ENCODE measurements around the gene PARP4.

PARP4 gene

DNA sequence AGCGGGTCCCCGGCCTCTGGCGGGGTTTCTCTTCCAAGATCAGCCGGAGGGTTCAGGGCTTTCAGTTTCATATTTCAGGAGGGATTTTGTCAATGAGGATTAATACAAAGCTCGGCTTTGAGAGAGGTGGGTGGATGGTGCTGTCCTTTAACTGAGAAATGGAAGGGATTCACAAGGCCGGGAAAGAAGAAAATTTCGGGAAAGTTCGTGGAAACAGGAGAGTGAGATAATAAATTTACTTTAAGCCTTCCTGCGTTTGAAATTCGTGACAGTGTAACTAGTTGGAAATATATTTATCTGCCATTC lies 283 bp upstream of the PARP4 start:
- H4K20me1 ChIP-seq (ENCODE audit: insufficient read depth, low read length, poor library complexity, severe bottlenecking), result peaks cover 24% of the 10 kb centered on the region
- H2AFZ ChIP-seq (ENCODE audit: low read length), result peak overlapping the region; percentile 99
- peak overlapping the region; percentile 85 for H3K4me3 ChIP-seq (ENCODE audit: low read length, poor library complexity, severe bottlenecking)
- peak overlapping the region; percentile 86 for H3K9ac ChIP-seq (ENCODE audit: low read depth, low read length, poor library complexity, severe bottlenecking)
- H3K9me2 ChIP-seq (replicated peaks; ENCODE audit: low read depth, low read length), result no peaks in the 10 kb centered on the region
- no peaks in the 10 kb centered on the region for H3K36me3 ChIP-seq (ENCODE audit: insufficient read depth, low read length)
- H3K4me1 ChIP-seq (ENCODE audit: insufficient read depth, low read length, poor library complexity, severe bottlenecking), result peaks cover 22% of the 10 kb centered on the region
- H3K4me2 ChIP-seq (ENCODE audit: low read depth, low read length, poor library complexity, severe bottlenecking), result peak overlapping the region; percentile 86
- TF ChIP-seq, protein P1, sequence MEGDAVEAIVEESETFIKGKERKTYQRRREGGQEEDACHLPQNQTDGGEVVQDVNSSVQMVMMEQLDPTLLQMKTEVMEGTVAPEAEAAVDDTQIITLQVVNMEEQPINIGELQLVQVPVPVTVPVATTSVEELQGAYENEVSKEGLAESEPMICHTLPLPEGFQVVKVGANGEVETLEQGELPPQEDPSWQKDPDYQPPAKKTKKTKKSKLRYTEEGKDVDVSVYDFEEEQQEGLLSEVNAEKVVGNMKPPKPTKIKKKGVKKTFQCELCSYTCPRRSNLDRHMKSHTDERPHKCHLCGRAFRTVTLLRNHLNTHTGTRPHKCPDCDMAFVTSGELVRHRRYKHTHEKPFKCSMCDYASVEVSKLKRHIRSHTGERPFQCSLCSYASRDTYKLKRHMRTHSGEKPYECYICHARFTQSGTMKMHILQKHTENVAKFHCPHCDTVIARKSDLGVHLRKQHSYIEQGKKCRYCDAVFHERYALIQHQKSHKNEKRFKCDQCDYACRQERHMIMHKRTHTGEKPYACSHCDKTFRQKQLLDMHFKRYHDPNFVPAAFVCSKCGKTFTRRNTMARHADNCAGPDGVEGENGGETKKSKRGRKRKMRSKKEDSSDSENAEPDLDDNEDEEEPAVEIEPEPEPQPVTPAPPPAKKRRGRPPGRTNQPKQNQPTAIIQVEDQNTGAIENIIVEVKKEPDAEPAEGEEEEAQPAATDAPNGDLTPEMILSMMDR (conservative IDR thresholded peaks at IDR 0.05; ENCODE audit: low read length), result no peak
- TF ChIP-seq EZH2phosphoT487 (IDR thresholded peaks at IDR 0.05; ENCODE audit: borderline replicate concordance), result no peak
- no peaks in the 10 kb centered on the region for H3K9me3 ChIP-seq (ENCODE audit: insufficient read depth, low read depth, low read length)
- peaks cover 48% of the 10 kb centered on the region for H3K79me2 ChIP-seq (ENCODE audit: insufficient read depth, low read length)
- H3F3A ChIP-seq (ENCODE audit: low read depth), result no peaks in the 10 kb centered on the region
- H3K27me3 ChIP-seq (ENCODE audit: insufficient read depth, low read length, poor library complexity, severe bottlenecking), result no peaks in the 10 kb centered on the region

DNA sequence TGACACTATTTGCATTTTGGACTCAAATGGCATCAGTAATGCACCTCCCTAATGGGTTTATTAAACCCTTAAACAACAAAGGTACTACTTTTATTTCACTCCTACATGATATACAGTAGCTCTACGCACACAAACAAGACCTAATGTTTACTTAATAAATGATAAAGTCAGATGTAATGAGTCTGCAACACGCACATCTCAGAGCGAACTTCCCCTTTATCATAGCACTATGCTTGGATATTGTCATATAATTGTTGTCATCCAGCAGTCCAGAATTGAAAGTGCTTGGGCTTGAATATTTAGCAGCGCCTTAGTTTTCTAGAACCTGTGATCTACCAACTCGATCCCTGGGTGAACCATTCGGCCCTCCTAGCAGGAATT lies 772 bp downstream of the PARP4 start:
- Histone ChIP-seq H3K36me3 (ENCODE audit: insufficient read depth, low read length) (no peaks in the 10 kb centered on the region), H3K9me2 (replicated peaks; ENCODE audit: low read depth, low read length) (no peaks in the 10 kb centered on the region), H3K9me3 (ENCODE audit: insufficient read depth, low read depth, low read length) (no peaks in the 10 kb centered on the region), H3K4me1 (ENCODE audit: insufficient read depth, low read length, poor library complexity, severe bottlenecking) (peaks cover 22% of the 10 kb centered on the region), H3K79me2 (ENCODE audit: insufficient read depth, low read length) (peaks cover 58% of the 10 kb centered on the region), H3K4me2 (ENCODE audit: low read depth, low read length, poor library complexity, severe bottlenecking) (peak overlapping the region; percentile 86), H2AFZ (ENCODE audit: low read length) (peak overlapping the region; percentile 99), H3F3A (ENCODE audit: low read depth) (no peaks in the 10 kb centered on the region), H3K4me3 (ENCODE audit: low read length, poor library complexity, severe bottlenecking) (peak overlapping the region; percentile 85), H3K9ac (ENCODE audit: low read depth, low read length, poor library complexity, severe bottlenecking) (peak overlapping the region; percentile 86), H4K20me1 (ENCODE audit: insufficient read depth, low read length, poor library complexity, severe bottlenecking) (peaks cover 28% of the 10 kb centered on the region), H3K27me3 (ENCODE audit: insufficient read depth, low read length, poor library complexity, severe bottlenecking) (no peaks in the 10 kb centered on the region)
- TF ChIP-seq EZH2phosphoT487 (IDR thresholded peaks at IDR 0.05; ENCODE audit: borderline replicate concordance), result no peak
- TF ChIP-seq, protein P1 (conservative IDR thresholded peaks at IDR 0.05; ENCODE audit: low read length), result no peak

DNA sequence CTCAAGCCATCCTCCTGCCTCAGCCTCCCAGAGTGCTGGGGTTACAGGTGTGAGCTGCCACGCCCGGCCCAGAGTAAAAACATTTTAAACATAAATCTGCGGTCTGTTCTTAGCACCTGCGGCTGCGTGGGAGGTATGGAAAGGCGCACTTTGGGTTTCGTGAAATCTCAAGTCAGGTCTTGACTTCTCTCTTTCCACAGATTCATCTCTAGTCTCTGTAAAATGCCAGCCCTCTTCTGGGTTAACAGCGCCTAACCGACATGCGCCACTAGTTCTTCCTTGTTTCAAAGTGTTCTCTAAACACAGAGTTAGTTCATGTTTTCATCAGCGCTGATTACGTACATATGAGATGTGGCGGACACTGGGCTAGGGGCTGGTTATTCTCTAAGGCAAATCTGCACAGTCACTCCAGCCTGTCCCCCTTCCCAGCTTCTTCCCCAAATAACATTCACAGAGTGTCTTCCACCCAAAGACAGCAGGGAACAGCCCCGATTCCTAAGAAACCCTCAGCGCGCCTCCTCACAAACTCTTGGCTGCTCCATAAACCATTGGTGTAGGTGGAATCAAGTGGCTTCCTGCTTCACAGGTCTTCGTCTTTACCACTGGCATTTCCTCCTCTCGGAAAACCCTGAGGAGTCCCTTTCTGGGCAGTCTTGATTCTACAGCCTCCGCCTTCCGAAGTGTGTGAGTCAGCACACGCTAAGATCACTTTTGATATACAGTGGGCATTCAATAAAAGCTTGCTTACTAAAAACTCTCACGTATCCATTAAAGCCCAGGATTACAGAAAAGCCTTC lies 1.4 kb downstream of the PARP4 start:
- peaks cover under 1% of the 10 kb centered on the region; the same call in 1 of the 2 replicates for H3K36me3 ChIP-seq (ENCODE audit: insufficient read depth, low read length)
- H3K27me3 ChIP-seq (ENCODE audit: insufficient read depth, low read length, poor library complexity, severe bottlenecking), result no peaks in the 10 kb centered on the region
- H3K9me2 ChIP-seq (replicated peaks; ENCODE audit: low read depth, low read length), result no peaks in the 10 kb centered on the region
- peaks cover 31% of the 10 kb centered on the region for H4K20me1 ChIP-seq (ENCODE audit: insufficient read depth, low read length, poor library complexity, severe bottlenecking)
- peak overlapping the region; percentile 86 for H3K4me2 ChIP-seq (ENCODE audit: low read depth, low read length, poor library complexity, severe bottlenecking)
- TF ChIP-seq, protein P1 (conservative IDR thresholded peaks at IDR 0.05; ENCODE audit: low read length), result no peak
- TF ChIP-seq EZH2phosphoT487 (IDR thresholded peaks at IDR 0.05; ENCODE audit: borderline replicate concordance), result no peak
- H3F3A ChIP-seq (ENCODE audit: low read depth), result no peaks in the 10 kb centered on the region
- H3K79me2 ChIP-seq (ENCODE audit: insufficient read depth, low read length), result peaks cover 64% of the 10 kb centered on the region
- H3K4me1 ChIP-seq (ENCODE audit: insufficient read depth, low read length, poor library complexity, severe bottlenecking), result peaks cover 22% of the 10 kb centered on the region
- peak overlapping the region; percentile 86 for H3K9ac ChIP-seq (ENCODE audit: low read depth, low read length, poor library complexity, severe bottlenecking)
- H2AFZ ChIP-seq (ENCODE audit: low read length), result no peak overlapping the region
- H3K9me3 ChIP-seq (ENCODE audit: insufficient read depth, low read depth, low read length), result no peaks in the 10 kb centered on the region
- peak overlapping the region; percentile 85 for H3K4me3 ChIP-seq (ENCODE audit: low read length, poor library complexity, severe bottlenecking)

All from Loucy (cell line).